ENCODE results near the gene HOXA13.
A peak's percentile ranks its signal among the peaks of the same experiment; 100 is the strongest.

Gene HOXA13

DNA sequence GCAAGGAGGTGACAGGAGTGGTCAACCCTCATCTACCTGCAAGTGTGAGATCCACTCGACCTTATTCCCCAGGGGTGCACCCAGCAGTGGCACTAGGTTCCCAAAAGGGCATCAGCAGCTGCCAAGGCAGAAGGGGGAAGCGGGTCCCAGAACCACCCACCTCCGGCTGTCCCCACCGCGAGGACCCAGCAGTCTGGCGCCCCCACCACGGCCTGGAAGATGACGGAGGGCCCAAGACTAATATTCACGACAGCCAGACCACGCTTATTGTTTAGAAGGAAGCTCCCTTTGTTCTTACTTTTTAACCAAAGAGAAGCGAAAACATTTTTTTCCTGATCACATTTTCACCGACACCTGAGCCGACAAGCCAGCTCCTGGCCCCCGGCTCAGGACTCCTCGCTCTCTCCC, 39.1 kb upstream of the HOXA13 start:
- peaks cover 19 to 57% (median 43%) of the 10 kb centered on the region in 11 experiments for H3K9me3 ChIP-seq (replicated peaks in 1 of 11)
- H3K36me3 ChIP-seq = no peaks in the 10 kb centered on the region
- TF ChIP-seq Cebpa-rat (IDR thresholded peaks at IDR 0.05) = no peak
- no peak overlapping the region for H3K4me2 ChIP-seq
- no peaks in the 10 kb centered on the region for H4K20me1 ChIP-seq
- H3K27ac ChIP-seq = no peak overlapping the region
- peaks cover 0 to 14% (median 0%) of the 10 kb centered on the region in 10 experiments; a peak in 8 of 20 replicates for H3K4me1 ChIP-seq
- H3K27me3 ChIP-seq = peaks cover 62 to 85% (median 76%) of the 10 kb centered on the region in 11 experiments
- no peak overlapping the region for H3K4me3 ChIP-seq
- H3K9ac ChIP-seq = no peak overlapping the region

GRCh38 chr7:27237735-27238334, 37.9 kb upstream of the HOXA13 start:
- Histone ChIP-seq H3K36me3 (no peaks in the 10 kb centered on the region), H3K9ac (no peak overlapping the region; a peak in 1 of 22 replicates), H3K4me2 (peak overlapping the region in 4 of 11 experiments; percentile 6 to 41 (median 37); a peak in 5 of 22 replicates), H3K4me1 (peaks cover 0 to 14% (median 0%) of the 10 kb centered on the region in 10 experiments; a peak in 8 of 20 replicates), H3K27ac (no peak overlapping the region), H4K20me1 (no peaks in the 10 kb centered on the region), H3K9me3 (replicated peaks in 1 of 11) (peaks cover 7 to 45% (median 32%) of the 10 kb centered on the region in 11 experiments), H3K27me3 (peaks cover 51 to 74% (median 65%) of the 10 kb centered on the region in 11 experiments), H3K4me3 (no peak overlapping the region)
- no peak for TF ChIP-seq Cebpa-rat (IDR thresholded peaks at IDR 0.05)

DNA sequence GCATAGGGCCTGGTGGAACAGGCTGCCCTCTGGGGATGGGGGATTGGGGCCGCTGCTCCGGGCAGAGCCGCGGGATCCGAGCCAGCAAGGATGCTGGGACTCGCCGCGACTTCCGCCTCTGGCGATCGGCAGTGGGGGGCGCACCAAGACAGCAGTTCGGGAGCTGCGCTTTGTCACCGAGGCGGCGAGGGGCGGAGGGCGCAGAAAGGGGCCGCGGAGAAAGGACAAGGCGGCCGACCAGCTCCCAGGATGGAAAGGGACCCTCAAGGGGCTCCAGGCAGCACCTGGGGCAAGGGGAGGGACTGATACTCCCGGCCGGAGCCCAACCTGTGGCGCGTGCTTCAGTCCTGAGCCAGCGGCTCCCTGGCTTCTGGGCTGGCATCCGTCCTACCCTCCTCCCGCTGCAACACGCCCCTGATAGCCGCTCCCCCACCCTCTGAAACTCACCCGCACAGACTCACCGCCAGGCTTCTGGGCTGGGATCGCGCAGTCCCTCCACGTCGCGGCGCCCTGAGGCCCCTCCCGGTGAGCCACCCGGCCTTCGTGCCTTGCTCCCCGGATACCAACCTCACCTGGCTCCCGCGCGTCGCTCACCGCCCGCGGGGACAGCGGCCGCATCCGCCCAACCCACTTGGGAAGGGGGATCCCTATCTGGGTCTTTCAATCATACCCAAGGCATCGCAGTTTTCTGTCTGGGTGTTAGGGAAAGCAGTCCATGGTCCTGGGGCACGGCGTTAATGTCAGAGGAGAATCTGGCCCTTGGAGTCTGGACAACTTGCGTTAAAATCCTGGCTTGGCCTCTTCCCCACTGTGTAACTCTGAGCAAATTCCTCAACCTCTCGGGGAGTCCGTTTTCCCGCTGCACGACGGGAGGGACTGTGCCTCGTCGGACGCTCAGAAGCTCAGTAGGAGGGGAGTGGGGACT, 35.8 kb upstream of the HOXA13 start:
- Histone ChIP-seq H3K4me1 (peaks cover 0 to 14% (median 0%) of the 10 kb centered on the region in 10 experiments; a peak in 8 of 20 replicates), H4K20me1 (no peaks in the 10 kb centered on the region), H3K4me3 (no peak overlapping the region), H3K36me3 (no peaks in the 10 kb centered on the region), H3K4me2 (no peak overlapping the region), H3K27ac (no peak overlapping the region), H3K9me3 (replicated peaks in 1 of 11) (peaks cover 0 to 26% (median 15%) of the 10 kb centered on the region in 11 experiments; a peak in 14 of 22 replicates), H3K9ac (no peak overlapping the region), H3K27me3 (peaks cover 29 to 52% (median 43%) of the 10 kb centered on the region in 11 experiments)
- TF ChIP-seq Cebpa-rat (IDR thresholded peaks at IDR 0.05) = no peak

DNA sequence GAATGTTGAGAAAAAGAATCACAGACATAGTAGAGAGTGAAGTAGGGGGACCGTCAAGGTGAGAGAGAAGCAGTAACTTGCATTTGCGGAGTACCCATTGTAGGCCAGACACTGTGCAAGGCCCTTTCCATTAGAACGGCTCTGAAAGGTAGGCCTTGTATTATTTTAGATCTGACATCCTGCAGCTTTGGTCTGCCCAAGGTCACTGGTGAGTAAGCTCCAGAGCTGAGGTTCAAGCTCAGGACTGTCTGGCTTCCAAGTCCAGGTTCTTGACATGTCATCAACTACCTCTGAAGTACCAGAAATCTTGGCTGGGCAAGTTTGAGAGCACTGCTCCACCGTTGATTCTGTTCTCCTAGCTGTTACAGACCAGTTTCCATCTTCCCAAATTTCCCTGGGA, 29.6 kb upstream of the HOXA13 start:
- Histone ChIP-seq H3K9me3 (replicated peaks in 1 of 11) (peaks cover 5 to 11% (median 9%) of the 10 kb centered on the region in 11 experiments; a peak in 19 of 22 replicates), H3K9ac (no peak overlapping the region), H3K4me2 (no peak overlapping the region), H3K36me3 (no peaks in the 10 kb centered on the region), H3K27me3 (peaks cover 9 to 19% (median 14%) of the 10 kb centered on the region in 11 experiments; a peak in 21 of 22 replicates), H3K4me1 (no peaks in the 10 kb centered on the region), H3K27ac (no peak overlapping the region), H4K20me1 (no peaks in the 10 kb centered on the region), H3K4me3 (no peak overlapping the region)
- TF ChIP-seq Cebpa-rat (IDR thresholded peaks at IDR 0.05) = no peak

DNA sequence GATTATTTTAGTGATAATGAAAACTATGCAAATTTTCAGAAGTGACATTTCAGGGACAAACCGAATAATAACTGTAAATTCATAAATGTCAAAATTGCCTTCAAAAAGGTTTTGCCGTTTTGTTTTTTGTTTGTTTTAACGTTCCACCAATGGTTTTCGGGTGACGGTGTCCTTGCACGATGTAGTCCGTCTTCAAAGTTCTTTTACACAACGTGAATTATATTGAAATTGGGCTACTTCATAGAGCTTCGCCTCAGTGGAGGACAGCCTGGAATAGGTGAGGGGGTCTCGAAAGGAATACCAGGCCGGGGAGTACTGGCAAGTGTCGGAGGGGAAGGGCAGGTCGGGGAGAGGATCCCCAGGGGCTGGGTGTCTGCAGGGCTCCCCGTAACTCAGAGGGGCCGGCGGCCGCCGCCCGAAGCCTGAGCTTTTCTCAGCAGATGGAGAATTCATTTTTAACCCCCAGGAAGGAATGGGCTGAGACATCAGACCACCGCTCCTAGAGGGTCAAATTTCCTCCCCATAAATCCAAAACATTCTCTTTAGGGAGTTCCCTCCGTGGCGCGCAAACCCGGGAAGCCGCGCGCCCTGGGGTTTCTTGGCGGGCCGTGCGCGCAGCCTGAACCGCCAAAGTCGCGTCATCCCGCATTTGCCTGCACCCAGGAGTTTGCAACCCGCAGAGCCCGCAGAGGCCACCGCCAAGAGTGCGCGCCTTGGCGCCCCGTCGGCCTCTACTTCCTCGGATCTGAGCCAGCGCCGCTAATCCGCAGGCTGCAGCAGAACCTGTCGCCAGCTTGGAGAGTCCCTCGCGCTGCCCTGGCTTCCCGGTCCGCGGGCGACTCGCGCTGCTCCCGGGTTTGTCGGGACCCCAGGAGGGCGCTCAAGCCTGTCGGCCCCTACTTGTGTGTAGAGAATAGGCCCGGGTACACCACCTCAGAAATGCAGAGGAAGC, 25.4 kb upstream of the HOXA13 start:
- Histone ChIP-seq H3K4me2 (no peak overlapping the region), H3K4me1 (peaks cover 0 to 5% (median 1%) of the 10 kb centered on the region in 10 experiments; a peak in 6 of 20 replicates), H3K9ac (no peak overlapping the region), H3K9me3 (replicated peaks in 1 of 11) (peaks cover 5 to 24% (median 9%) of the 10 kb centered on the region in 11 experiments; a peak in 19 of 22 replicates), H4K20me1 (peaks cover 0 to 5% (median 0%) of the 10 kb centered on the region in 11 experiments; a peak in 1 of 22 replicates), H3K4me3 (no peak overlapping the region), H3K36me3 (no peaks in the 10 kb centered on the region), H3K27ac (no peak overlapping the region), H3K27me3 (peaks cover 45 to 61% (median 56%) of the 10 kb centered on the region in 11 experiments)
- no peak for TF ChIP-seq Cebpa-rat (IDR thresholded peaks at IDR 0.05)

DNA sequence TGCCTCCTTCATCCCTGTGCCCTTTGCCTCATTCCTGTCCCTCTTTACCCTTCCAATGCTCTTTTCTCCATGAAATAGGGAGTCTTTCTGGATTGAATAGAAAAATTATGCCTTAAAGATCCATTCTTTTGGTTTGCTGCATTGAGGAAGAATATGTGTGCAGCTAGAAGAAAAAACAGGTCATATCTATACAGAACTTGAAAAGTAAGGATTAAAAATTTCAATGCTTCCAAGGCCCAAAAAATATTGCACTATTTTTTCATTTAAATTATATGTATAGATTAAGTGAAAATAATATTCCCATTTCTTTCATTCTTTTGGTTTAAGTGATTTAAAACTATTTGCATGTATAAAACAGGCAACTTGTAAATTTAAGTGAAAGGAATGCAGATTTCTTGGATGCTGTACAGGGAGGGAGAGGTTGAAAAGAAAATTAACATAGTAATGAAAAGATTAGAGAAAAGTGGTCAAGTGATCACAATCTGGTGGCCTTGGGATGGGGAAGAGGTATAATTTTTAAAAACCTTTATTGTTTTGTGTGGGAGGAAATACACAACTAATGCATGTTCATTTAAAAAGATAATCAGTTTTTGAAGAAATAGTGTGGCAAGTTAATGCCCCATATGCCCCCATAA, 24.2 kb upstream of the HOXA13 start:
- Histone ChIP-seq H3K27me3 (peaks cover 57 to 73% (median 68%) of the 10 kb centered on the region in 11 experiments), H3K9me3 (replicated peaks in 1 of 11) (peaks cover 5 to 25% (median 9%) of the 10 kb centered on the region in 11 experiments; a peak in 19 of 22 replicates), H3K4me1 (peaks cover 0 to 8% (median 1%) of the 10 kb centered on the region in 10 experiments; a peak in 6 of 20 replicates), H3K9ac (no peak overlapping the region), H3K27ac (no peak overlapping the region), H4K20me1 (peaks cover 0 to 8% (median 0%) of the 10 kb centered on the region in 11 experiments; a peak in 3 of 22 replicates), H3K4me2 (no peak overlapping the region), H3K4me3 (no peak overlapping the region), H3K36me3 (no peaks in the 10 kb centered on the region)
- no peak for TF ChIP-seq Cebpa-rat (IDR thresholded peaks at IDR 0.05)

GRCh38 chr7:27221201-27221797, 21.4 kb upstream of the HOXA13 start:
- Histone ChIP-seq H3K4me2 (no peak overlapping the region), H3K27ac (no peak overlapping the region), H3K4me1 (peaks cover 0 to 8% (median 1%) of the 10 kb centered on the region in 10 experiments; a peak in 6 of 20 replicates), H3K36me3 (no peaks in the 10 kb centered on the region), H3K4me3 (no peak overlapping the region), H4K20me1 (peaks cover 0 to 8% (median 0%) of the 10 kb centered on the region in 11 experiments; a peak in 3 of 22 replicates), H3K9me3 (replicated peaks in 1 of 11) (peaks cover 5 to 25% (median 9%) of the 10 kb centered on the region in 11 experiments; a peak in 19 of 22 replicates), H3K27me3 (peaks cover 63 to 94% (median 89%) of the 10 kb centered on the region in 11 experiments), H3K9ac (no peak overlapping the region)
- no peak for TF ChIP-seq Cebpa-rat (IDR thresholded peaks at IDR 0.05)
